Activated naive CD4-positive, alpha-beta T cell treated with anti-CD3 and anti-CD28 coated beads for 36 hours (primary cell): Measurements from ENCODE around the gene SLC27A4. TPM values are rescaled to one million over a fixed set of nuclear protein-coding genes. Genes with fewer than 3 reads are reported as not detected.

ENCODE experiments used
- microRNA-seq: library from miRNA; unstranded; fragments of <30 nt; microRNA quantifications from one replicate; pipeline ENCODE4 v1.2.0, GENCODE V29; 2022; ENCODE audit warnings: borderline microRNAs expressed, borderline replicate concordance
- total RNA-seq, 2 experiments: library from RNA; stranded (reverse); gene quantifications; one replicate each; pipeline ENCODE4 v1.2.3, GENCODE V29; 2021

Gene SLC27A4
- total RNA-seq, 2 experiments from 2014 or later, result 5.7 to 6.8 TPM

Small RNAs within 50 kb of the gene (microRNA-seq; reads per million reads assigned to microRNA genes)
- gene MIR219B, result not detected

Other genes with a start within 250 kb of the SLC27A4 start
- 10 to 100 TPM; 47.6 to 48.4 TPM for gene PTGES2, start 212.8 kb upstream of the SLC27A4 start, total RNA-seq
- gene LCN2, start 191.1 kb upstream of the SLC27A4 start, total RNA-seq, result not detected
- gene BBLN, start 180.3 kb upstream of the SLC27A4 start, total RNA-seq, result 10 to 100 TPM; 73.3 to 77.7 TPM
- 10 to 100 TPM; 79.5 to 82.8 TPM for gene CIZ1, start 149.0 kb upstream of the SLC27A4 start, total RNA-seq
- gene DNM1, start 137.1 kb upstream of the SLC27A4 start, total RNA-seq, result under 1 TPM; 0.07 to 0.77 TPM
- 10 to 100 TPM; 33.3 to 34.4 TPM for gene GOLGA2, start 64.5 kb upstream of the SLC27A4 start, total RNA-seq
- gene SWI5, start 64.3 kb upstream of the SLC27A4 start, total RNA-seq, result 10 to 100 TPM; 13.3 to 15.5 TPM
- 10 to 100 TPM; 28.0 to 29.4 TPM for gene TRUB2, start 18.1 kb upstream of the SLC27A4 start, total RNA-seq
- gene COQ4, start 17.7 kb upstream of the SLC27A4 start, total RNA-seq, result 10 to 100 TPM; 27.8 to 29.6 TPM
- gene URM1, start 30.8 kb downstream of the SLC27A4 start, total RNA-seq, result 10 to 100 TPM; 44.4 to 45.2 TPM
- gene CERCAM, start 80.3 kb downstream of the SLC27A4 start, total RNA-seq, result under 1 TPM; 0.33 to 0.57 TPM
- gene ODF2, start 115.5 kb downstream of the SLC27A4 start, total RNA-seq, result 10 to 100 TPM; 73.6 to 73.7 TPM
- 10 to 100 TPM; 48.7 to 51.6 TPM for gene GLE1, start 164.2 kb downstream of the SLC27A4 start, total RNA-seq
- gene SPTAN1, start 212.1 kb downstream of the SLC27A4 start, total RNA-seq, result 100 to 1,000 TPM; 162 to 183 TPM